Osteocyte (in vitro differentiated cells): Measurements from ENCODE around the gene PRKCD. TPM values are rescaled to one million over a fixed set of nuclear protein-coding genes. Genes with fewer than 3 reads are reported as not detected.

Experiments used
- DNase-seq: peaks from one replicate; pipeline ENCODE4 v3.0.0; 2021; ENCODE audit warnings: mixed read lengths; ENCODE audit not compliant: unreplicated experiment; ENCODE audit errors: extremely low spot score
- H3K27ac Mint-ChIP-seq: one replicate; pipeline ENCODE4 v1.8.0; 2021; ENCODE audit warnings: mild to moderate bottlenecking, mixed read lengths; ENCODE audit not compliant: unreplicated experiment
- H3K27me3 Mint-ChIP-seq: one replicate; pipeline ENCODE4 v1.8.0; 2021; ENCODE audit warnings: mixed read lengths; ENCODE audit not compliant: unreplicated experiment
- H3K36me3 Mint-ChIP-seq: one replicate; pipeline ENCODE4 v1.8.0; 2021; ENCODE audit warnings: mixed read lengths; ENCODE audit not compliant: unreplicated experiment
- H3K4me1 Mint-ChIP-seq: one replicate; pipeline ENCODE4 v1.8.0; 2021; ENCODE audit warnings: mixed read lengths; ENCODE audit not compliant: unreplicated experiment
- H3K4me3 Mint-ChIP-seq: one replicate; pipeline ENCODE4 v1.8.0; 2021; ENCODE audit warnings: mild to moderate bottlenecking, moderate library complexity, mixed read lengths; ENCODE audit not compliant: unreplicated experiment
- H3K9me3 Mint-ChIP-seq: one replicate; pipeline ENCODE4 v1.8.0; 2021; ENCODE audit warnings: mixed read lengths; ENCODE audit not compliant: unreplicated experiment
- total RNA-seq: library from RNA; stranded (reverse); gene quantifications from 2 replicates; pipeline ENCODE4 v1.2.1, GENCODE V29; 2021
- TF ChIP-seq, protein P1 (sequence below): fragments of 200-600 bp; sonication (generic); IDR thresholded peaks from 2 replicates; pipeline ENCODE4 v1.5.0; 2021; ENCODE audit warnings: antibody characterized with exemption, mild to moderate bottlenecking, moderate library complexity

Gene PRKCD
- total RNA-seq, 1 donor from 2014 or later = 17.1 TPM

DNA sequence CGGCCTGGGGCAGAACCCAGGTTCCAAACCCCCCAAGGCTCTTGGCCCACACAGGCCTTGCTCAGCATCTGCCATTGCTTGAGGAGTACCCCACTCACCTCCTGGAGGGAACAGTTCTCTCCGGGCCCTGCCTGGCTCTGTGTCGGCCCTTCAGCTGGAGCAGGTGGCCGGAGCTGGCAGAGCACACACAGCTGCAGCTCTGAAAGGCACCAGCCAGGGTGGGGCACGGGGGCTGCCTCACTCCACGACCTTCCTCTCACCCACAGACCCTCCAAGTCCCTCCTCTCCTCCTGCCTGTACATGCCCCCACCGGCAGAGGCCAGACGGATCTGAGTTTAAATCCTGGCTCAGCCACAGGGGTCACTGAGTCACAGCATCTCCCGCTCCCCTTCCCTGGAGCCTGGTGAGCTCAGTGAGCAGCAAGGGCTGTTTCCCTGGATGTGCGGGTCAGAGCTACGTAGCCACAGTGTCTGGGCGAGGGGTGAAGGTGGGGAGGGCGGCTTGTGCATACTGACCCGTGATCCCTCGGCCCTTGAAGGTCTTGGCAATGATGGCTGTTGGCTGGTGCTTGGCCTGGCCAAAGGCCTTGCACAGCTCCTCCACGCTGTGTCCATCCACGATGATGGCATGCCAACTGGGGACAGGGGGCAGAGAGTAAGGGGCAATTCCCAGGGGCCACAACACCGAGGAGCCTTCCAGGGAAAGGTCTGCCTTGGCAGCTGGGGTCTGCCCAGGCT is 71.8 kb downstream of the PRKCD start:
- TF ChIP-seq, protein P1, sequence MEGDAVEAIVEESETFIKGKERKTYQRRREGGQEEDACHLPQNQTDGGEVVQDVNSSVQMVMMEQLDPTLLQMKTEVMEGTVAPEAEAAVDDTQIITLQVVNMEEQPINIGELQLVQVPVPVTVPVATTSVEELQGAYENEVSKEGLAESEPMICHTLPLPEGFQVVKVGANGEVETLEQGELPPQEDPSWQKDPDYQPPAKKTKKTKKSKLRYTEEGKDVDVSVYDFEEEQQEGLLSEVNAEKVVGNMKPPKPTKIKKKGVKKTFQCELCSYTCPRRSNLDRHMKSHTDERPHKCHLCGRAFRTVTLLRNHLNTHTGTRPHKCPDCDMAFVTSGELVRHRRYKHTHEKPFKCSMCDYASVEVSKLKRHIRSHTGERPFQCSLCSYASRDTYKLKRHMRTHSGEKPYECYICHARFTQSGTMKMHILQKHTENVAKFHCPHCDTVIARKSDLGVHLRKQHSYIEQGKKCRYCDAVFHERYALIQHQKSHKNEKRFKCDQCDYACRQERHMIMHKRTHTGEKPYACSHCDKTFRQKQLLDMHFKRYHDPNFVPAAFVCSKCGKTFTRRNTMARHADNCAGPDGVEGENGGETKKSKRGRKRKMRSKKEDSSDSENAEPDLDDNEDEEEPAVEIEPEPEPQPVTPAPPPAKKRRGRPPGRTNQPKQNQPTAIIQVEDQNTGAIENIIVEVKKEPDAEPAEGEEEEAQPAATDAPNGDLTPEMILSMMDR = no peak
- peaks cover 35% of the 10 kb centered on the region for H3K4me1 Mint-ChIP-seq
- no peak overlapping the region for H3K4me3 Mint-ChIP-seq
- no peaks in the 10 kb centered on the region for H3K9me3 Mint-ChIP-seq
- DNase-seq = no peak
- peak overlapping the region; percentile 52 for H3K27ac Mint-ChIP-seq
- H3K36me3 Mint-ChIP-seq = peaks cover 50% of the 10 kb centered on the region
- no peaks in the 10 kb centered on the region for H3K27me3 Mint-ChIP-seq

DNA sequence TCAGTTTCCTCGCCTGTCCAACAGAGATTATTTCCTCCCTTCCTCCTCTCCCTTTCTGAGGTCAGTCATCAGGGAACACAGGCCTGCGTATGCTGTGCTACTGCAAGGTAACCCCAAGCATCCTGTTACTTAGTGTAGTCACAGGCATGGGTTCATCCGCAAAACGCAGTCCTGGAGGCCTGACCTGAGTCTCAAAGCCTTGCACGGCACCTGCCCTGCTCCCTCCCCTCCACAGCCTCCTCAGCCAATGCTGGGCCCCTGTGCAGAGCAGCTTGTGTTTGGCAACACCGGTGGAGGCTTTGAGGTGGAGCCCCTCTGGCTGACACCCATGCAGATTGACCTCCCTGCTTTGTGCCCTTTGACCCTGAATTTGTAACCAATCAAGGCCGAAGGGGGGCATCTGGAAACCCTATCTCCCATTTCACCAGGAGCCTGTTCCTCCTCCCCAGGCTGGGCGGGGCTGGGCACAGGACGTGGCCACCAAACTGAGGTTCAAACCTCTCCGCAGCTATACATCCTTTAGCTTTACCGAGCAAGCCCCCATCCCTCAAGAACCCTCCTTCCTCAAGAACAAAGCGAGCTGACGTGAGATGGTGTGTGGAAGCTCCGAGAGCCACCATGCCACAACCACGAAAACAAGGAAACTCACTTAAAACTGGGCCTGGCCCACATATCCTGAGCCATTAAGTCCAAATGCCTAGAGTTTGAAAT is 73.3 kb downstream of the PRKCD start:
- peaks cover 50% of the 10 kb centered on the region for H3K4me1 Mint-ChIP-seq
- H3K9me3 Mint-ChIP-seq = no peaks in the 10 kb centered on the region
- DNase-seq = no peak
- H3K36me3 Mint-ChIP-seq = peaks cover 45% of the 10 kb centered on the region
- H3K27ac Mint-ChIP-seq = peak overlapping the region; percentile 23
- no peaks in the 10 kb centered on the region for H3K27me3 Mint-ChIP-seq
- H3K4me3 Mint-ChIP-seq = no peak overlapping the region
- TF ChIP-seq, protein P1 = no peak

DNA sequence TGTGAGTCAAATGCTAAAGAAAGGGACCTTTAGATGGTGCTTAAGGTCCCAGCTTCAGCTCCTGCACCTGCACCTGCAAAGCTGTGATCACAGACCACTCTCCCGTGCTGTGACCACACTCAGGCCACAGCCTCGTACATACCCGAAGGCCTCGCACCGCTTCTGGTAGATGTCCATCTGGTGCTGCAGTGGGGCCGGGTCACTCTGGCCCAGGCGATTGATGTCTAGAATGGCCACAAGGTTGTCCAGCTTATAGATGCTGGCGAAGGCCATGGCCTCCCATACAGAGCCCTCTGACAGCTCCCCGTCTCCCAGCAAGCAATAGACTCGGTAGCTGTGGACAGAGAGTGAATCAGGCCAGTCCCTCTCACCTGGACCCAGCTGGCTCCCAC is 73.8 kb downstream of the PRKCD start:
- Mint-ChIP-seq H3K27ac (peak overlapping the region; percentile 27), H3K36me3 (peaks cover 49% of the 10 kb centered on the region), H3K4me3 (no peak overlapping the region), H3K27me3 (no peaks in the 10 kb centered on the region), H3K4me1 (peaks cover 56% of the 10 kb centered on the region), H3K9me3 (no peaks in the 10 kb centered on the region)
- TF ChIP-seq, protein P1 = no peak
- DNase-seq = no peak

DNA sequence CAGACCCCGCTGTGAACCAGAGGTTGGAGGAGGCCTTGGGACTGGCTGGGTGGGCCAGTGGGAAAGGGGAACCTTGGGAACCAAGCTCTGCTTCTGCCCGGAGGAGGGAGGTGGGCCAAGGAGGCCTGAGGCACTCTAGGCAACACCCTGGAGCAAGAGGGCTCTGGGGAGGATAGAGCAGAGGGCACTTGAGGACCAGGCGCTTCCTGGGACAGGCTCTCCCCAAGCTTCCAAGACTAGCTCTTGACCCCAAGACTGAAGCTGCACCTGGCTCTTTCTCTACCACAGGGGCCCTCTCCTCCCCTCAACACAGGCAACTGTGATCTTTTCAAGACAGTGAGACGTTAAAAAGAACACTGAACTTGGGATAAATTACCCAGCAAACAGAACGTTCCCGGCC is 74.5 kb downstream of the PRKCD start:
- TF ChIP-seq, protein P1 = no peak
- Mint-ChIP-seq H3K36me3 (peaks cover 48% of the 10 kb centered on the region), H3K4me1 (peaks cover 62% of the 10 kb centered on the region), H3K9me3 (no peaks in the 10 kb centered on the region), H3K27ac (peak overlapping the region; percentile 95), H3K4me3 (no peak overlapping the region), H3K27me3 (no peaks in the 10 kb centered on the region)
- no peak for DNase-seq

DNA sequence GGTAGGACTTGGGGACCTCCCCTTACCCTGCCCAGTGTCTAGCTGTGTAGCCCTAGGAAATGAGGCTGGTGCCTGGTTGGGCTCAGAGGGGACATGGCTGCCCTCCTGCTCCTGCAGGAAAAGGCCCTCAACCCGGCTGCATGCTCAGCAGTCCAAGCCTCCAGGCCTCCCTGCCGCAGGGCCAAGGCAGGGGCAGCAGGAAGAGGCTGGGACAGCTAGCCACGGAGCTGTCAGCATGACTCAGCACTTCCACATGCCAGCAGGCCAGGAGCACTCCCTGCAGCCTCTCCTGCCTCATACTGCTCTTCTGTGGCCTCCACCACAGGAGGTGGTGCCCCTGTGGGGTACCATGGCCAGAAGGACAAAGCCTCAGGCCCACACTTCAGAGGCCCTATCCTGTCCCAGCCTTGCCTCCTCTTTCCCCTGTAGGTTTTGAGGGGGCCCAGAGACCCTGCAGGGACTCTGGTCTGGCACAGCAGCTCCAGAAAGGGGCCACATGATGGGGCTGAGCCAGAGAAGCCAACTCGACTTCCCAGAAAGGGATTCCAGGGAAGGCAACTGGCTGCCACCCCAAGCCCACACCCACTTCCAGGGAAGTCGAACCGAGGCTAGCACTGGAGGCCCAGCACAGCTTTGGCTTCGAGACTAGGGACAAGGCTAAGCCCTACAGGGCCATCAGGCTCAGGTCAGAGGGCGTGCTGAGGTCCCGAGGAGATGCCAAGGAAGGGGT is 75.3 kb downstream of the PRKCD start:
- H3K4me3 Mint-ChIP-seq = peak overlapping the region; percentile 14
- H3K27ac Mint-ChIP-seq = peak overlapping the region; percentile 95
- H3K27me3 Mint-ChIP-seq = no peaks in the 10 kb centered on the region
- peaks cover 47% of the 10 kb centered on the region for H3K36me3 Mint-ChIP-seq
- H3K4me1 Mint-ChIP-seq = peaks cover 64% of the 10 kb centered on the region
- peak; percentile 90 for DNase-seq
- TF ChIP-seq, protein P1 = no peak
- no peaks in the 10 kb centered on the region for H3K9me3 Mint-ChIP-seq
